ENCODE measurements around the gene ROR2. TPM values are rescaled to one million over a fixed set of nuclear protein-coding genes. Genes with fewer than 3 reads are reported as not detected.

ROR2 gene
- total and polyA plus RNA-seq, 4 donors, result 2.7 to 32.3 (median 9.2) TPM

DNA sequence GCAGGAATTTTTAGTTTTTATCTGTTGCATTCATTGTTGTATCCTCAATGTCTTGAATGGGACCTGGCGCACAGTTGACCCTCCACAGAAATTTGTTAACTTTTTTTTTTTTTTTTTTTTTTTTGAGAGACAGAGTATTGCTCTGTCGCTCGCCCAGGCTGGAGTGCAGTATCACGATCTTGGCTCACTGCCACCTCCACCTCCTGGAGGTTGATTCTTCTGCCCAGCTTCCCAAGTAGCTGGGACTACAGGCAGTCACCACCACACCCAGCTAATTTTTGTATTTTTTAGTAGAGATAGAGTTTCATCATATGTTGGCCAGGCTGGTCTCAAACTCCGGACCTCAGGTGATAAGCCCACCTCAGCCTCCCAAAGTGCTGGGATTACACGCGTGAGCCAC lies 205.9 kb downstream of the ROR2 start:
- H3K4me3 ChIP-seq, result no peak overlapping the region
- no peaks in the 10 kb centered on the region for H3K27me3 ChIP-seq (ENCODE audit: control insufficient read depth in 3 of 3, insufficient read depth in 3 of 3, low read length in 2 of 3)
- H3K4me1 ChIP-seq (ENCODE audit: control insufficient read depth in 5 of 5, insufficient read depth in 5 of 5, low read length in 5 of 5), result peaks cover 0 to 4% (median 0%) of the 10 kb centered on the region in 5 donors
- H3K9ac ChIP-seq (ENCODE audit: insufficient read depth in 1 of 2, low read length in 2 of 2), result no peak overlapping the region
- DNase-seq (no peak), ATAC-seq (ENCODE audit: insufficient read depth, low FRiP score) (no peak)
- H3K27ac ChIP-seq (ENCODE audit: low read depth in 1 of 2, low read length in 1 of 2), result no peak overlapping the region
- no peaks in the 10 kb centered on the region for H3K9me3 ChIP-seq (ENCODE audit: control insufficient read depth in 4 of 4, insufficient read depth in 3 of 4, low read length in 3 of 4)
- WGBS, 2 donors, result 89 to 95% methylated on average over 7 of the region's 7 CpGs
- peaks cover 0 to 8% (median 2%) of the 10 kb centered on the region in 4 donors for H3K36me3 ChIP-seq (ENCODE audit: control insufficient read depth in 4 of 4, insufficient read depth in 4 of 4, low read length in 4 of 4)
- TF ChIP-seq, protein P1, sequence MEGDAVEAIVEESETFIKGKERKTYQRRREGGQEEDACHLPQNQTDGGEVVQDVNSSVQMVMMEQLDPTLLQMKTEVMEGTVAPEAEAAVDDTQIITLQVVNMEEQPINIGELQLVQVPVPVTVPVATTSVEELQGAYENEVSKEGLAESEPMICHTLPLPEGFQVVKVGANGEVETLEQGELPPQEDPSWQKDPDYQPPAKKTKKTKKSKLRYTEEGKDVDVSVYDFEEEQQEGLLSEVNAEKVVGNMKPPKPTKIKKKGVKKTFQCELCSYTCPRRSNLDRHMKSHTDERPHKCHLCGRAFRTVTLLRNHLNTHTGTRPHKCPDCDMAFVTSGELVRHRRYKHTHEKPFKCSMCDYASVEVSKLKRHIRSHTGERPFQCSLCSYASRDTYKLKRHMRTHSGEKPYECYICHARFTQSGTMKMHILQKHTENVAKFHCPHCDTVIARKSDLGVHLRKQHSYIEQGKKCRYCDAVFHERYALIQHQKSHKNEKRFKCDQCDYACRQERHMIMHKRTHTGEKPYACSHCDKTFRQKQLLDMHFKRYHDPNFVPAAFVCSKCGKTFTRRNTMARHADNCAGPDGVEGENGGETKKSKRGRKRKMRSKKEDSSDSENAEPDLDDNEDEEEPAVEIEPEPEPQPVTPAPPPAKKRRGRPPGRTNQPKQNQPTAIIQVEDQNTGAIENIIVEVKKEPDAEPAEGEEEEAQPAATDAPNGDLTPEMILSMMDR (IDR thresholded peaks at IDR 0.05; ENCODE audit: control extremely low read depth, extremely low read depth), result no peak

DNA sequence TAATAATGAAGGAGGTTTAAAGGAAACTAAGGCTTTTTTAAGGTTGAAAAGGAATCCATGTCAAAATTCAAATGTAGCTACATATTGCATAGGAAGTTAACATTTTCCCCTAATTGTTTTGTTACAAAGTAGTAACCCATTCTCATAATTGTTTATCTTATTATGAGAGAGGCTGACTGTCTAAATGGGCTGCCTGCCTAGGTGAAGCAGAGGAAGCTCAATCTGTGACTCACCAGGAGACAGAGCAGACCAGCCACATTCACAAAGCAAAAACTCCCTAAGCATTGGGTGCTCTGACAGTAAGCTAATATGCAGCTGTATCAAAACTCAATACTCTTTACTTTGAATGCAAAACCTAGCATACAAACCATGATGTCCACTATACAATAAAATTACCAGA lies 208.5 kb downstream of the ROR2 start:
- H3K9me3 ChIP-seq (ENCODE audit: control insufficient read depth in 4 of 4, insufficient read depth in 3 of 4, low read length in 3 of 4), result no peaks in the 10 kb centered on the region
- ATAC-seq (ENCODE audit: insufficient read depth, low FRiP score), result no peak
- no peak overlapping the region for H3K4me3 ChIP-seq
- DNase-seq, result no peak
- TF ChIP-seq, protein P1 (IDR thresholded peaks at IDR 0.05; ENCODE audit: control extremely low read depth, extremely low read depth), result no peak
- H3K9ac ChIP-seq (ENCODE audit: insufficient read depth in 1 of 2, low read length in 2 of 2), result no peak overlapping the region
- peaks cover 0 to 4% (median 0%) of the 10 kb centered on the region in 5 donors for H3K4me1 ChIP-seq (ENCODE audit: control insufficient read depth in 5 of 5, insufficient read depth in 5 of 5, low read length in 5 of 5)
- peaks cover 0 to 13% (median 5%) of the 10 kb centered on the region in 4 donors for H3K36me3 ChIP-seq (ENCODE audit: control insufficient read depth in 4 of 4, insufficient read depth in 4 of 4, low read length in 4 of 4)
- no peak overlapping the region for H3K27ac ChIP-seq (ENCODE audit: low read depth in 1 of 2, low read length in 1 of 2)
- no peaks in the 10 kb centered on the region for H3K27me3 ChIP-seq (ENCODE audit: control insufficient read depth in 3 of 3, insufficient read depth in 3 of 3, low read length in 2 of 3)

DNA sequence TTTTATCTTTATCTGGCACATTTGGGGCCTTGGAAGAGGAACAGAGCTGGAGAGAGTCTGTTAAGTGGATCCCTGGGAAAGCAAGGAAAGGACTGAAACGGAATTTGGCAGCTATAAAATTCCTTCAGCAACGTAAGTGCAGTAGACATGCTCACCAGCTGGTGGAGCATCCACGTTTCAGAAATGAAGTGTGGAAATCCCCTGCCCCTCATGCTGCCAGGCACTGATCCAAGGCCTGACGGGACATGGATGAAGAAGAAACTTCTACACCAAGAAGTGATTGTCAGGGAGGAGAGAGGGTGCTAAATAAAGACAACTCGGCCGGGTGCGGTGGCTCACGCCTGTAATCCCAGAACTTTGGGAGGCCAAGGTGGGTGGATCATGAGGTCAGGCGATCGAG lies 209.3 kb downstream of the ROR2 start:
- ATAC-seq (ENCODE audit: insufficient read depth, low FRiP score), result no peak
- peaks cover 0 to 20% (median 7%) of the 10 kb centered on the region in 4 donors for H3K36me3 ChIP-seq (ENCODE audit: control insufficient read depth in 4 of 4, insufficient read depth in 4 of 4, low read length in 4 of 4)
- TF ChIP-seq, protein P1 (IDR thresholded peaks at IDR 0.05; ENCODE audit: control extremely low read depth, extremely low read depth), result no peak
- no peak overlapping the region for H3K27ac ChIP-seq (ENCODE audit: low read depth in 1 of 2, low read length in 1 of 2)
- peaks cover 0 to 2% (median 0%) of the 10 kb centered on the region in 4 donors for H3K9me3 ChIP-seq (ENCODE audit: control insufficient read depth in 4 of 4, insufficient read depth in 3 of 4, low read length in 3 of 4)
- H3K27me3 ChIP-seq (ENCODE audit: control insufficient read depth in 3 of 3, insufficient read depth in 3 of 3, low read length in 2 of 3), result no peaks in the 10 kb centered on the region
- H3K4me1 ChIP-seq (ENCODE audit: control insufficient read depth in 5 of 5, insufficient read depth in 5 of 5, low read length in 5 of 5), result peaks cover 0 to 4% (median 0%) of the 10 kb centered on the region in 5 donors
- peak overlapping the region in 1 of 2 donors; percentile 13 for H3K9ac ChIP-seq (ENCODE audit: insufficient read depth in 1 of 2, low read length in 2 of 2)
- 63 to 79% methylated on average over 10 of the region's 10 CpGs for WGBS, 2 donors
- no peak overlapping the region for H3K4me3 ChIP-seq
- DNase-seq, result peak; percentile 81 to 89 (median 82)

Measured in lung (tissue), 12 donors.